ENCODE results near the gene SMARCD1.
"Not testable (repeated sequence)": the region's sequence is repeated elsewhere in the genome, so short reads cannot be mapped to it uniquely, and the experiment has no call there.

The SMARCD1 gene

GRCh38 chr12:50078281-50078680 lies 6.9 kb upstream of the SMARCD1 start:
- DNase-seq = no peak

GRCh38 chr12:50079771-50080170 lies 5.4 kb upstream of the SMARCD1 start:
- DNase-seq = no peak

- no peak for DNase-seq
These were observed 3.9 kb upstream of the SMARCD1 start for GRCh38 chr12:50081096-50081808.

GRCh38 chr12:50082644-50083043 lies 2.5 kb upstream of the SMARCD1 start:
- DNase-seq = no peak

- no peak for DNase-seq
These were observed 1.8 kb upstream of the SMARCD1 start for GRCh38 chr12:50083301-50083700.

- not testable (repeated sequence) for DNase-seq
These were observed 750 bp upstream of the SMARCD1 start for GRCh38 chr12:50084409-50084774.

- no peak for DNase-seq
These were observed 502 bp downstream of the SMARCD1 start for GRCh38 chr12:50085615-50086072.

- DNase-seq = no peak
These were observed 1.0 kb downstream of the SMARCD1 start for GRCh38 chr12:50086148-50086547.

GRCh38 chr12:50087151-50087550 lies 2.0 kb downstream of the SMARCD1 start:
- DNase-seq = no peak

GRCh38 chr12:50087995-50088394 lies 2.9 kb downstream of the SMARCD1 start:
- no peak for DNase-seq

- DNase-seq = no peak
These were observed 3.6 kb downstream of the SMARCD1 start for GRCh38 chr12:50088577-50089335.

GRCh38 chr12:50089730-50090129 lies 4.6 kb downstream of the SMARCD1 start:
- DNase-seq = no peak

GRCh38 chr12:50090391-50090790 lies 5.2 kb downstream of the SMARCD1 start:
- no peak for DNase-seq

- no peak for DNase-seq
These were observed 12.8 kb downstream of the SMARCD1 start for GRCh38 chr12:50097952-50098351.

- DNase-seq = no peak
These were observed 14.3 kb downstream of the SMARCD1 start for GRCh38 chr12:50099302-50100008.

GRCh38 chr12:50100561-50100960 lies 15.4 kb downstream of the SMARCD1 start:
- no peak for DNase-seq

- DNase-seq = no peak
These were observed 16.5 kb downstream of the SMARCD1 start for GRCh38 chr12:50101663-50102062.

- DNase-seq = no peak
These were observed 17.0 kb downstream of the SMARCD1 start for GRCh38 chr12:50102131-50102531.

- no peak for DNase-seq
These were observed 17.6 kb downstream of the SMARCD1 start for GRCh38 chr12:50102646-50103309.

GRCh38 chr12:50103351-50103750 lies 18.2 kb downstream of the SMARCD1 start:
- no peak for DNase-seq

GRCh38 chr12:50103767-50104321 lies 18.7 kb downstream of the SMARCD1 start, which contains the start of gene GPD1:
Gene GPD1 (plus strand): TSS chr12:50104008. CDS start chr12:50104051, 43 bp downstream.
- DNase-seq = no peak
